Neural progenitor cell (in vitro differentiated cells): Measurements from ENCODE around the gene P4HA2.

ENCODE experiments used
- CTCF ChIP-seq: fragments of 200-600 bp; sonication (generic); IDR thresholded peaks from 2 replicates; pipeline ENCODE4 v1.5.1; 2017; ENCODE audit warnings: antibody characterized with exemption, mild to moderate bottlenecking
- EZH2 ChIP-seq: fragments of 200-600 bp; sonication (generic); IDR thresholded peaks from 2 replicates; pipeline ENCODE4 v1.6.1; 2017; ENCODE audit warnings: antibody characterized with exemption, mild to moderate bottlenecking, moderate library complexity
- EZH2phosphoT487 ChIP-seq: fragments of 200-600 bp; sonication (generic); IDR thresholded peaks from 2 replicates; pipeline ENCODE4 v1.6.1; 2017; ENCODE audit warnings: antibody characterized with exemption

GRCh38 chr5:132147663-132148062, 80.0 kb downstream of the P4HA2 start:
- no peak for TF ChIP-seq CTCF
- no peak for TF ChIP-seq EZH2phosphoT487
- no peak for TF ChIP-seq EZH2
